ENCODE measurements around the gene SIPA1L3.
A peak's percentile ranks its signal among the peaks of the same experiment; 100 is the strongest.

The SIPA1L3 gene

GRCh38 chr19:37999309-38000213, 92.6 kb downstream of the SIPA1L3 start:
- peak; percentile 92 for DNase-seq (ENCODE audit: extremely low read depth, low read depth)
- no peak overlapping the region for H3K4me3 ChIP-seq (replicated peaks; ENCODE audit: low read depth, low read length)
- no peak for TF ChIP-seq CTCF (IDR thresholded peaks at IDR 0.05; ENCODE audit: low read depth, low read length, missing control alignments)

DNA sequence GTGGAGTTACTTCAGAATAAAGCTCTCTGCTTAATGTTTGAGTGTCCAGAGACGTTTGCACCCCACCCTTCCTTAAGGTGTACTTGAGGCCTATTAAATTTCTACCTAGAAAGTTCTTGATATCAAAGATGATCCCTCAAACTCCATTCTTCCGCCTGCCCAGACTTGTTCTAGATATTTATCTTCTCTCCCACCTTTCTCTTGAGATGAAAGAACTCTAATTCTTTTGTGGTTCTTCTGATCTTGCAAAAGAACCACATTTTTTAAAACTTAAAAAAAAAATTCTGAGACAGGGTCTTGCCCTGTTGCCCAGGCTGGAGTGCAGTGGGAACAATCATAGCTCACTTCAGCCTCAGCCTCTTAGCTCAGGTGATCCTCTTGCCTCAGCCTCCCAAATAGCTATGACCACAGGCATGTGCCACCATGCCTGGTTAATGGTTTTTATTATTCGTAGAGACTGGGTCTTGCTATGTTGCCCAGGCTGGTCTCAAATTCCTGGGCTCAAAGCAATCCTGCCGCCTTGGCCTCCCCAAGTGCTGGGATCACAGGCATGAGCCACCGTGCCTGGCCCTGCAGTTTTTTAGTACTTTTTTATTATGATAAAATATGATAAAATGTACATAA, 94.3 kb downstream of the SIPA1L3 start:
- no peak for TF ChIP-seq CTCF (IDR thresholded peaks at IDR 0.05; ENCODE audit: low read depth, low read length, missing control alignments)

DNA sequence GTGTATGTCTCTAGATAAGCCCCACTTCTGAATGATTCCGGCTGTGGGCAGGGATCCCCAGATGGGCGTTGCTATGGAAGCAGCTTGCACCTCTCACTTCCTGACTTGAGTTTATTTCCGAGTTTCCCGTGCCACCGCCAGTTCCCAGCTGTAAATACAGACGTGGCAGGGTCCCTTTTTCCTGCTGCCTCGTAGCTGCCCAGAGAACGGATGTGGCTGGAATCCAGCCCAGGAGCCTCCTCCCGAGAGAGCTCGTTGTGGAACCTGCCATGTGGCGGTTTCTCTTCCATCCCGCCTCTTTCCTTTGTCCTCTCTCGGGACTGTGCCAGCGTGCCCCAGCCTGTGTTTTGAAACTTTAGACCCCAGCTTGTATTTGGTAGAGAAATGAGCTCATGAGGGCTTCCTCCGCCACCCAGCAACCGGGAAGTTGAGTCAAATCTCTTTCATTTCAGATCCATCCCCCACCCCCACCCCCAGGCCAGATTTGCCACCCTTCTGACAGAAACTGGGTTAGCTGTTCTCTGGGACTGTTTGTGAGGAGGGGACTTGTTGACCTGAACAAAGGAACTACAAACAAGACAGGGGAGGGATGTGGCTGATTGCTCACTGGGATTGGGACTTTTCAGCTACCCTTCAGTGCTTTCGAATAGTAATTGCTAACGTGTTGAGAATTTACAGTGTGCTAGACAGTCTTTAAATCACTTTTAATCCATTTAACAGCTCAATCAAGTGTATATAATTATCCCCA, 96.6 kb downstream of the SIPA1L3 start:
- no peak for TF ChIP-seq CTCF (IDR thresholded peaks at IDR 0.05; ENCODE audit: low read depth, low read length, missing control alignments)
- H3K4me3 ChIP-seq (replicated peaks; ENCODE audit: low read depth, low read length) = peak overlapping the region; percentile 40
- peak; percentile 89 for DNase-seq (ENCODE audit: extremely low read depth, low read depth)

More for the DNA sequence above, 94.3 kb downstream of the SIPA1L3 start:
- H3K4me3 ChIP-seq (replicated peaks; ENCODE audit: low read depth, low read length) = no peak overlapping the region
- DNase-seq (ENCODE audit: extremely low read depth, low read depth) = no peak

- TF ChIP-seq CTCF (IDR thresholded peaks at IDR 0.05; ENCODE audit: low read depth, low read length, missing control alignments) = no peak
- DNase-seq (ENCODE audit: extremely low read depth, low read depth) = peak; percentile 10
- H3K4me3 ChIP-seq (replicated peaks; ENCODE audit: low read depth, low read length) = peak overlapping the region; percentile 40
Observed at GRCh38 chr19:38004186-38004520, 97.1 kb downstream of the SIPA1L3 start.

DNA sequence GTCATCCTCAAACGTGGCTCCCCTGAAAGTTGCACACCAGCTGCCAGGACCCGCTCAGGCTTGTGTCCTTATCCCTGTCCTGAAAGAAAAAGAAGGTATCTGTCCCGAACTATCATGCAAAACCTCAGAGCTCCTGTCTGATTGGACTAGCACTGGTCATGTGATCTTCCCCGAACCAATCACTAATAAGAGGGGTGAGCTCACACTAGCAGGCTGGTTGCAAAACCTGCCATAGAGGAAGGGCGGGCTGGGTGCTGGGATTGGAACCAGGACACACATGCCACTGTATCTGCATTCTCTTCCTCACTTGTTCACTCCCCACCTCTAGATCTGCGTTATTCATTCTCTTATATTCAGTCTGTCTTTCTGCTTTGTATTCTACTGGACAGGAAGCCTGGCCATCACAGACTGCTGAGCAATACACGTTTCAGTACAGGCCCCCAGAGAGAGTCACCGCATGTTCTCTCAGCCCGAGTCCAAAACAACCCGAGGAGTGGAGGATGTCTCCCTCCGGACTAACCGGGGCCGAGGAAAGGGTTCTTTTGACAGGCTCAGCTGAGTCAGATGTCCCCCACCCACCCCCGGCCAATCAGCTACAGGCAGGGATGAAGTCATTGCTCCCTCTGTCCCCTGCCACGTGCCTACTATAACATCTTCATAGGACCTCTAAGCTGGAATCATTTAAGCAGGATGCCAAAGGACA, 97.7 kb downstream of the SIPA1L3 start:
- peak; percentile 98 for DNase-seq (ENCODE audit: extremely low read depth, low read depth)
- no peak for TF ChIP-seq CTCF (IDR thresholded peaks at IDR 0.05; ENCODE audit: low read depth, low read length, missing control alignments)
- H3K4me3 ChIP-seq (replicated peaks; ENCODE audit: low read depth, low read length) = peak overlapping the region; percentile 40

- DNase-seq (ENCODE audit: extremely low read depth, low read depth) = no peak
- no peak for TF ChIP-seq CTCF (IDR thresholded peaks at IDR 0.05; ENCODE audit: low read depth, low read length, missing control alignments)
Observed at GRCh38 chr19:38005224-38005614, 98.2 kb downstream of the SIPA1L3 start.

More at GRCh38 chr19:38005224-38005614, 98.2 kb downstream of the SIPA1L3 start:
- H3K4me3 ChIP-seq (replicated peaks; ENCODE audit: low read depth, low read length) = no peak overlapping the region

All from HFF-Myc (cell line).